Measurements from ENCODE around the gene KCNJ4.

The KCNJ4 gene

GRCh38 chr22:38446018-38446601 lies 8.9 kb downstream of the KCNJ4 start:
- Histone ChIP-seq H3K27me3 (peaks cover 23% of the 10 kb centered on the region), H3K9me3 (no peaks in the 10 kb centered on the region), H4K20me1 (peaks cover 28% of the 10 kb centered on the region; the same call in 1 of the 2 replicates), H3K4me1 (peaks cover 26% of the 10 kb centered on the region), H3K9ac (no peak overlapping the region), H3K27ac (no peak overlapping the region), H3K4me2 (no peak overlapping the region), H3K36me3 (no peaks in the 10 kb centered on the region), H3K4me3 (no peak overlapping the region)
- TF ChIP-seq Cebpa-rat (IDR thresholded peaks at IDR 0.05): no peak

GRCh38 chr22:38444783-38445182 lies 10.2 kb downstream of the KCNJ4 start:
- H3K4me3 ChIP-seq: no peak overlapping the region
- peak overlapping the region; percentile 41 for H3K4me2 ChIP-seq
- no peak for TF ChIP-seq Cebpa-rat (IDR thresholded peaks at IDR 0.05)
- H3K36me3 ChIP-seq: no peaks in the 10 kb centered on the region
- H3K4me1 ChIP-seq: peaks cover 26% of the 10 kb centered on the region
- no peaks in the 10 kb centered on the region for H3K9me3 ChIP-seq
- H3K27ac ChIP-seq: no peak overlapping the region
- H4K20me1 ChIP-seq: peaks cover 15% of the 10 kb centered on the region; the same call in 1 of the 2 replicates
- H3K27me3 ChIP-seq: peaks cover 10% of the 10 kb centered on the region
- no peak overlapping the region for H3K9ac ChIP-seq

GRCh38 chr22:38443628-38444521 lies 11.1 kb downstream of the KCNJ4 start:
- Histone ChIP-seq H3K9me3 (no peaks in the 10 kb centered on the region), H3K36me3 (no peaks in the 10 kb centered on the region), H4K20me1 (peaks cover 6% of the 10 kb centered on the region; the same call in 1 of the 2 replicates), H3K4me2 (peak overlapping the region; percentile 41), H3K4me3 (no peak overlapping the region), H3K9ac (no peak overlapping the region), H3K27ac (no peak overlapping the region), H3K27me3 (peaks cover under 1% of the 10 kb centered on the region; the same call in 1 of the 2 replicates), H3K4me1 (peaks cover 26% of the 10 kb centered on the region)
- TF ChIP-seq Cebpa-rat (IDR thresholded peaks at IDR 0.05): no peak

- TF ChIP-seq Cebpa-rat (IDR thresholded peaks at IDR 0.05): no peak
- H3K9ac ChIP-seq: no peak overlapping the region
- H3K4me2 ChIP-seq: peak overlapping the region; percentile 41; the same call in 1 of the 2 replicates
Observed at GRCh38 chr22:38442967-38443627, 11.9 kb downstream of the KCNJ4 start.

GRCh38 chr22:38441620-38442287 lies 13.2 kb downstream of the KCNJ4 start:
- Histone ChIP-seq H3K36me3 (no peaks in the 10 kb centered on the region), H3K4me3 (no peak overlapping the region), H3K9me3 (no peaks in the 10 kb centered on the region), H3K27ac (no peak overlapping the region), H3K4me2 (no peak overlapping the region), H3K27me3 (no peaks in the 10 kb centered on the region), H3K4me1 (peaks cover 26% of the 10 kb centered on the region), H3K9ac (no peak overlapping the region), H4K20me1 (no peaks in the 10 kb centered on the region)
- no peak for TF ChIP-seq Cebpa-rat (IDR thresholded peaks at IDR 0.05)

More at GRCh38 chr22:38442967-38443627, 11.9 kb downstream of the KCNJ4 start:
- Histone ChIP-seq H3K27me3 (no peaks in the 10 kb centered on the region), H3K9me3 (no peaks in the 10 kb centered on the region), H3K4me3 (no peak overlapping the region), H3K36me3 (no peaks in the 10 kb centered on the region), H3K27ac (no peak overlapping the region), H3K4me1 (peaks cover 26% of the 10 kb centered on the region), H4K20me1 (no peaks in the 10 kb centered on the region)

GRCh38 chr22:38440747-38441350 lies 14.2 kb downstream of the KCNJ4 start:
- H3K4me3 ChIP-seq: no peak overlapping the region
- H3K4me1 ChIP-seq: peaks cover 26% of the 10 kb centered on the region
- no peaks in the 10 kb centered on the region for H3K9me3 ChIP-seq
- H3K36me3 ChIP-seq: no peaks in the 10 kb centered on the region
- no peaks in the 10 kb centered on the region for H4K20me1 ChIP-seq
- H3K27me3 ChIP-seq: no peaks in the 10 kb centered on the region
- H3K9ac ChIP-seq: no peak overlapping the region
- no peak for TF ChIP-seq Cebpa-rat (IDR thresholded peaks at IDR 0.05)
- H3K27ac ChIP-seq: no peak overlapping the region
- H3K4me2 ChIP-seq: no peak overlapping the region

GRCh38 chr22:38437416-38437815 lies 17.6 kb downstream of the KCNJ4 start:
- Histone ChIP-seq H3K9me3 (no peaks in the 10 kb centered on the region), H3K4me3 (no peak overlapping the region), H4K20me1 (no peaks in the 10 kb centered on the region), H3K36me3 (no peaks in the 10 kb centered on the region), H3K9ac (no peak overlapping the region), H3K27me3 (no peaks in the 10 kb centered on the region), H3K27ac (no peak overlapping the region), H3K4me2 (no peak overlapping the region), H3K4me1 (0 out of 2 replicates have a peak, but pooled peaks cover 4% of the 10 kb centered on the region)
- TF ChIP-seq Cebpa-rat (IDR thresholded peaks at IDR 0.05): no peak

- Histone ChIP-seq H3K9me3 (no peaks in the 10 kb centered on the region), H3K27ac (no peak overlapping the region), H3K4me2 (no peak overlapping the region), H3K4me3 (no peak overlapping the region), H3K27me3 (no peaks in the 10 kb centered on the region), H3K4me1 (0 out of 2 replicates have a peak, but pooled peaks cover 4% of the 10 kb centered on the region), H4K20me1 (no peaks in the 10 kb centered on the region), H3K9ac (no peak overlapping the region), H3K36me3 (no peaks in the 10 kb centered on the region)
- TF ChIP-seq Cebpa-rat (IDR thresholded peaks at IDR 0.05): no peak
Observed at GRCh38 chr22:38436629-38437395, 18.2 kb downstream of the KCNJ4 start.
